NCI-H69 (cell line): ENCODE measurements around the gene SUSD5.
"Not testable (repeated sequence)": the region's sequence is repeated elsewhere in the genome, so short reads cannot be mapped to it uniquely, and the experiment has no call there.

Source experiments
- DNase-seq: peaks from one replicate; lab custom pipeline; 2025; lab: John Stamatoyannopoulos, UW

The SUSD5 gene

GRCh38 chr3:33115024-33115768, 103.4 kb downstream of the SUSD5 start:
- DNase-seq = peak; percentile 59

GRCh38 chr3:33114622-33115023, 104.0 kb downstream of the SUSD5 start:
- no peak for DNase-seq

GRCh38 chr3:33113772-33114621, 104.6 kb downstream of the SUSD5 start, which contains the start of gene CRTAP:
CRTAP (plus strand) TSS chr3:33114014; CDS start chr3:33114078, 64 bp downstream.
- DNase-seq = peak; percentile 87

GRCh38 chr3:33111581-33111980, 107.0 kb downstream of the SUSD5 start:
- DNase-seq = no peak

- DNase-seq = not testable (repeated sequence)
Observed at GRCh38 chr3:33106854-33107253, 111.8 kb downstream of the SUSD5 start.

- DNase-seq = no peak
Observed at GRCh38 chr3:33105341-33105948, 113.2 kb downstream of the SUSD5 start.

GRCh38 chr3:33104803-33105202, 113.8 kb downstream of the SUSD5 start:
- DNase-seq = no peak

- no peak for DNase-seq
Observed at GRCh38 chr3:33103480-33103879, 115.1 kb downstream of the SUSD5 start.

GRCh38 chr3:33103034-33103433, 115.6 kb downstream of the SUSD5 start:
- DNase-seq = no peak

- no peak for DNase-seq
Observed at GRCh38 chr3:33100229-33100628, 118.4 kb downstream of the SUSD5 start.
